RPMI7951 (cell line): ENCODE data around the gene TUBA3C. TPM values are rescaled to one million over a fixed set of nuclear protein-coding genes. Genes with fewer than 3 reads are reported as not detected.
"Not testable (repeated sequence)": the region's sequence is repeated elsewhere in the genome, so short reads cannot be mapped to it uniquely, and the experiment has no call there.

ENCODE experiments used
- DNase-seq: peaks from one replicate; pipeline ENCODE4 v3.0.0-alpha.2; 2012; ENCODE audit warnings: low read depth
- total RNA-seq: library from RNA; depleted of rRNA; stranded (reverse); fragments of >200 nt; shearing (Covaris generic); gene quantifications from 2 replicates; pipeline ENCODE4 v1.2.3, GENCODE V29; 2014; rRNA removed

The TUBA3C gene
- 0.24 TPM in 1 of 2 replicates, not detected in the other for total RNA-seq

DNA sequence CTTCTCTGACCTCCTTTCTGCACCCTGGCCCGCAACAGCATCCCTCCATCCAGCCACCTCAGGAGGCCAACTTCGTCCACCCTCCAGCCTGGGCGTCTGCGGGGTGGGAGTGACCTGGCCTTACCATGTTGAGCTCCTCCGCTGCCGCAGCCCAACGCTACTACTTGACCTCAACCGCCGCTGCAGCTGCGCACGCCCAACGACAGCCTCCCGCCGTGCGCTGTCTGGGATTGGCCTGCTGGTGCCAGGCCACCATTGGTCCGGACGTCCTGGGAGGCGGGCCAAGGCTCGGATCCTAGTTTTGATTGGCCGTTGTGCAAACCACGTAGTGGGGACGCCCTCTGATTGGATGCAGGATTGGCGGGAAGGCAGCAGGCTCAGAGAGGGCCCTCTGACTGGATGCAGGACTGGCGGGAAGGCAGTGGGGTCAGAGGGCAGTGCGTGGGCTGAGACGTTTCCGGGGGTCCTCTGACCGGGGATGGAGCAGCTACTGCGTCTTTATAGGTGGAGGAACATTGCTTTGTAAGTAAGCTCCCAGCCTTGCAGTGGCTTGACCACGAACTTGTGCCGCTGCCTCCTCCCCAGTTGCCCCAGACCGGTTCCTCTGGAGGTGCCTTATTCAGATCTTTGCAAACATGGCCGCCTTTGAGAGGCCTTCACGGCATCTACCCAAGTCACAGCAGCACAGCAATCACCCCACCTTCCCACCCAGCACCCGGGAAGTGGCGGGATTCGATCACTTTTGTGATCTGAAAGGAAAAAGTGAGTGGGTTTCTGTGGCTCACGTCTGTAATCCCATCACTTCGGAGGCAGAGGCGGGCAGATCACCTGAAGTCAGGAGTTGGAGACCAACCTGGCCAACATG is at the start of gene TUBA3C:
TUBA3C (minus strand) TSS at position 204 of the 865 bp plus-strand sequence; CDS start at position 127, 77 bp downstream.
- DNase-seq = no peak

DNA sequence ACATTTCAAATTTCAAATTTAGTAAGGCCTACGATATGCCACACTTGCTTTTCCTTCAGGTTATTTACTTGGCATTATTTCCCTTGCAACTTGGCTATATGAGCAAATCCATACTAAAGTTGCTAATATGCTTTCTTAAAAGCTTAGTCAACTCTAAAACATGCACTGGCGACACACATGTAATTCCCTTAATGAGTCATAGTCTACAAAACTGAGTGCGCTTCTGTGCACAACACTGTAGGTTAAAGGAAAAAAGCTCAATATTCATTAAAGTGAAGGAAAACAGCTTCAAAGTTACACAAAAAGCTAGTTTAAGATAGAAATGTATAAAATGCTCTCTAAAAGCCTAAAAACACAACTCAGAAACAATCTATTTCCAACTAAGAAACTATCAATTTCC is 25.8 kb upstream of the TUBA3C start:
- not testable (repeated sequence) for DNase-seq

DNA sequence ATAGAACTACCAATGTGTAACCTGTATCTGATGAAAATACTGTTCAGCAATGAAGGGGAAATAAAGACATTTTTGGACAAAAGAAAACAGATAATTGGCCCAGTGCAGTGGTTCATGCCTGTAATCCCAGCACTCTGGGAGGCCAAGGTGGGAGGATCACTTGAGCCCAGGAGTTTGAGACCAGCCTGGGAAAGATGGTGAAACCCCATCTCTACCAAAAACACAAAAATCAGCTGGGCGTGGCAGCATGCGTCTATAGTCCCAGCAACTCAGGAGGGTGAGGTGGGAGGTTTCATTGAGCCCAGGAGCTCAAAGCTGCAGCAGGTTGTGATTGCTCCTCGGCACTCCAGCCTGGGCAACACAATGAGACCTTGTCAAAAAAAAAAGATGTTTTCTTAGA is 11.0 kb upstream of the TUBA3C start:
- DNase-seq = not testable (repeated sequence)

DNA sequence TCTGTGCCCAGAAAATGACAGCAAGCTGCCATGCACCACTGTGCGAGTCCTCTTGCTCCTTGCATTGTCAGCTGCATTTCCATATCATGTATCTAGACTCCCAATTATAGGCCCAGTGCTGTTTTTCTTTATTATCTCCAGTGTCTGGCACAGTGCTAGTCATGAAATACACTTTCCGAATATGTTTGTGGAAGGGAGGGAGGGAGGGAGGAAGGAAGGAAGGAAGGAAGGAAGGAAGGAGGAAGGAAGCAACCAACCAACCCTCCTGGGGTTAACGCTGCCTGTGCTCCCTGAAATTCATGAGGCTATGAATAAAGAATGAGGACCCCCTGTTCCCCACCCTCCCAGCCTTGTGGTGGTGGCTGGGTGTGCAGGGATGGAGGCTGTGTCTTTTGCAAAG is 8.3 kb upstream of the TUBA3C start:
- not testable (repeated sequence) for DNase-seq

DNA sequence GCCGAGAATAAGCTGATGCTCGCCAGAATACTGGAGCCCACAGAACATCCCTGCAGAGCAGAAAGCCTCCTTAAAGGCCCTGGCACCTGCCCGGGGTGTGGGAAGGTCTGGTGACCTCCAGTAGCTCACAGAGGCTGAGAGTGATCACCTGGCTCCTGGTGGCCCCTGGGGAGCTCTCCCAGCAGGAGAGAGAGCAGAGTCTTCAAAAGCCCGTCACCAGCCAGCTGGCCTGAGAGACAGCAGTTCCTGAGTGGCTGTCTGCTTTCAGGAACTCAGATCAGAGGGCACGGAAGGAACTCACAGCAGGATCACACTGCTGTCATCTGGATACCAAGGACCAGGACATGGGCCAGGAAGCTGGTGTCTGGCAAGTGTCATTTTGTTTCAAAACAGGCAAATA is 7.7 kb upstream of the TUBA3C start:
- not testable (repeated sequence) for DNase-seq

DNA sequence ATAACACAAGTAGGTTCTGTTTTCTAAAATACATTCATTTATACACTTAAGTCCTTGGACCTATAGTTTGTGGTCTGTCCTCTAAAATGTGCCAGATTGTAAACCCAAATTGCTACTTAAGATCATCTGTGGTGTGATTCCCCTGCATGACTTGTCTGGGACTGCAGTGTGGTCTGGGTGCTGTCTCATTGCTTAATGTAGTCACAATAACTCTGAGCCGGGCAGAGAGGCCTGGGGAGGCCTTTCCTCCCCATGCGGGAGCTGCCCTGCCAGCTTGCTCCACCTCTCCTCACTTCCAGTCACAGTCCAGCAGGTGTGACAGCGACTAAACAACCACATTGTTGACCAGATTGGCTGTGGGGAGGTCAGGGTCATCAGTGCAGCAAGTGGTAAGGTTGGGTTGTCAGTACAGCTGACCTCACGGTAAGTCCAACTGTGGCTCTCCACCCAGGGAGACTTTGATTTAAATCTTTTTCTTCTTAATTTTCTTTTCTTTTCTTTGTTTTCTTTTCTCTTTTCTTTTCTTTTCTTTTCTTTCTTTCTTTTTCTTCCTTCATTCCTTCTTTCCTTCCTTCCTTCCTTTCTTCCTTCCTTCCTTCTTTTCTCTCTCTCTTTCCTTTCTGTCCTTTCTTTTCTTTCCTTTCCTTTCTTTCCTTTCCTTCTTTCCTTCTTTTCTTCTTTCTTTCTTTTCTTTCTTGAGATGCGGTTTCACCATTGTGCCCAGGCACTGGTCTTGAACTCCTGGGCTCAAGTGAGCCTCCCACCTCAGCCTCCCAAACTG is 4.4 kb upstream of the TUBA3C start:
- no peak for DNase-seq

DNA sequence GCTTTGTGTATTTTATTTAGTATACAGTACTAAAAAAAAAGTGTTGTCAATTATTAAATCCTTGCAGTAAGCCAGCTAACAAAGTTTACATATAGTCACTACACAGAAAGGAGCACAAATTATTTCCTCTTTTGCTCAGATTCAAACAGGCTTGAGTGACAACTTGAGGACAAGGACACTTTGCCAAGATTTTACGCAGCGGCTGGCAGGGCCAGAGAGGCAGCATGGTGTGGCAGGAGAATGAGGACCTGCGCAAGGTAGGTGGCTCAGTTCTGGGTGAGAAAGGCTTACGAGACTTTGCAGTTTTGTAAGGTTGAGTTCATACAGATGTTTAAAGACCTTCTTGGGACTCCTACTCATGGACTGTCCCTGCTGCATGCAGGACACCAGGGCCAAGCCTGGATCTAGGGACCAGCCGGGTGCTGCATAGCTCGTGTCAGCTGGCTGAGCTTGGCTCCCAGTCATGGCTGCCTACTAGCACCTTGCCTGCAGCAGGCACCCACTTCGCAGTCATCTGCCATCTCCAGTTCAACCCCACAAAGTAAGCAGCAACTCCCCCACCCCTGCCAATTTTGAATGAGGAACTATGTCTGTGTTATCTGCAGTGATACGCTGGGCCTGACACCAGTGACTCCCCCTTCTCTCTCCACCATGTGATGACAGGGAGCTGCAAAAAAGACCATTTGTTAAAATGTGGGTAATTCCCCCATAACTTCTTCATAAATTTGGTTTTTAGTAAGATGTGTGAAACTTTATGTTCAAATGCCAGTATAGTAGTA is 3.7 kb upstream of the TUBA3C start:
- no peak for DNase-seq

DNA sequence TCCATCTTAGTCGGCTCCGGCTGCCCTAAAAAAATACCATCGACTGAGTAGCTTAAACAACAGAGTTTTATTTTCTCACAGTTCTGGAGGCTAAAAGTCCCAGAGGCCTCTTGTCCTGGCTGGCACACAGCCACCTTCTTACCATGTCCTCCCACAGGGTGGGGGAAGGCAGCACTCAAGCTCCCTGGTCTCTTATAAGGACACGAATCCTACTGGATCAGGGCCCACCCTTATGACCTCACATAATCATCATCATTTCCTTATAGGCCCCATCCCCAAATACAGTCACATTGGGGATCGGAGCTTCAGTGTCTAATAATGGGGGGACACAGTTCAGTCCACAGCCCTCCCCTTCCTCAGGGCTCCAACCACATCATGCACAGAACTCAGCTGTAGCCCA is 2.6 kb upstream of the TUBA3C start:
- no peak for DNase-seq

DNA sequence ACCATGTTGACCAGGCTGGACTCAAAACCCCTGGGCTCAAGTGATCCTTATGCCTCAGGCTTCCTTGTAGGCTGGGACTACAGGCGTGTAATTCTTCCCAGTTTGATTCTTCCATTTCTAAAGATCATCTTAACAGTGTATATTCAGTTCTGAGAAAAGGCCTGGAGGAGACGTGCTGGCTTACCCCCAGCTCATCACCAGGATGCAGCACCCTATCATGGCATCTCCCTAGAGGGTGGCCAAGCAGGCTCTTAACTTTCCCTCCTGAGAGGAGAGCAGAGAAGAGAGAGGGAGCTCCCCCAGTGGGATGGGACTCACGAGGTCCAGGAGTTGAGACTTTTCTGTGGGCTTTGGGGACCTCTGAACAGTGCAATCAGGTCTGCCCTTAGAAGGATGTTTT is 2.1 kb upstream of the TUBA3C start:
- DNase-seq = no peak

DNA sequence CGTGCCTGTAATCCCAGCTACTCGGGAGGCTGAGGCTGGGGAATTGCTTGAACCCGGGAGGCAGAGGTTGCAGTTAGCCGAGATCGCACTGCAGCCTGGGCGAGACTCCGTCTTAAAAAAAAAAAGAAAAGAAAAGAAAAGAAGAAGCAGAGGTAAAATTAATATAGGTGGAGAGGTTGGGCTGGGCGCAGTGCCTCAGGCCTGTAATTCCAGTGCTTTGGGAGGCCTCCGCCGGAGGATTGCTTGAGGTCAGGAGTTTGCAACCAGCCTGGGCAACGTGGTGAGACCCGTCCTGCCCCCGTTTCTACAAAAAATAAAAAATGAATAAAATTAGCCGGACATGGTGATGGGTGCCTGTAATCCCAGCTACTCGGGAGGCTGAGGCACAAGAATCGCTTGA is 912 bp upstream of the TUBA3C start:
- no peak for DNase-seq

DNA sequence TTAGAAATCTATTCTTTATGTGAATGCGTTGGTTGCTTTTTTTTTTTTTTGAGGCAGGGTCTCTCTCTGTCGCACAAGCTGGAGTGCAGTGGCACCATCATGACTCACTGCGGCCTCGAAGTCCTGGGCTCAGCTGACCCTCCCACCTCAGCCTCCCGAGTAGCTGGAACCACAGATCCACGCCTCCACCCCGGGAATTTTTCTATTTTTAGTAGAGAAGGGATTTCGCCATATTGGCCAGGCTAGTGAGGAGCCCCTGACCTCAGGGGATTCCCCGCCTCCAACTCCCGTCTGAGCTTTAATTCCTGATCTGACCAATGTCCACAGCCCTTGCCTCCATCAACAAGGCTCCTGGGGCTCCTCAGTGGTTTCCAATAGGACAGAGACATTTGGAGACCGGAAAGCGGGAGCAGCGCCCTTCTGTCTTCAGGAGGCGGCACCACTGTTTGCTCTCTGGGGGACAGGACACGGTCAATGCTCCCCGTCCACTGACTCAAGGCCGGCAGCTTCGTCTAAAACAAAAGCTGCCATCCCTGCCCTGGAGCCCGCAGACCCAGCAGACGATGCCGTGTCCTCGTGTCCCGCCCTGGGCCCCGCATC is 503 bp downstream of the TUBA3C start:
- no peak for DNase-seq

DNA sequence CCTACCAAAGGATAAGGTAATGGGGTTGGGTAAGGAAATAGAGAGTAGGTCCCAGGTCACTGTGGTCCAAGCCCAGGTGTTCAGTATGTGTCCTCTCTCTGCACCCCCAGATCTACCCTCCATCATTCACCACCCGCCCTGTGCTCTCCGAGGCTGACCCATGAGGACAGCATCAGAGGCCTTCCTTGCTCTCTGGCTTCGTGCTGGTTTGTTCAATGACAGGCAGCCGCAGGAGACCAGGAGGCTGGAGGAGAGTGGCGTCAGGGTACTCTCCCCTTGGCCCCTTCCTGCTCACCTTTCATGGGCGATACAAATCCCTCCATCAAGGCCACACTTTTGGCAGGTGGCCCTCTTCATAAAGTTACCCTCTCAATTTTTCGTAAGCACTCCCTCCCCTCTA is 1.7 kb downstream of the TUBA3C start:
- no peak for DNase-seq

DNA sequence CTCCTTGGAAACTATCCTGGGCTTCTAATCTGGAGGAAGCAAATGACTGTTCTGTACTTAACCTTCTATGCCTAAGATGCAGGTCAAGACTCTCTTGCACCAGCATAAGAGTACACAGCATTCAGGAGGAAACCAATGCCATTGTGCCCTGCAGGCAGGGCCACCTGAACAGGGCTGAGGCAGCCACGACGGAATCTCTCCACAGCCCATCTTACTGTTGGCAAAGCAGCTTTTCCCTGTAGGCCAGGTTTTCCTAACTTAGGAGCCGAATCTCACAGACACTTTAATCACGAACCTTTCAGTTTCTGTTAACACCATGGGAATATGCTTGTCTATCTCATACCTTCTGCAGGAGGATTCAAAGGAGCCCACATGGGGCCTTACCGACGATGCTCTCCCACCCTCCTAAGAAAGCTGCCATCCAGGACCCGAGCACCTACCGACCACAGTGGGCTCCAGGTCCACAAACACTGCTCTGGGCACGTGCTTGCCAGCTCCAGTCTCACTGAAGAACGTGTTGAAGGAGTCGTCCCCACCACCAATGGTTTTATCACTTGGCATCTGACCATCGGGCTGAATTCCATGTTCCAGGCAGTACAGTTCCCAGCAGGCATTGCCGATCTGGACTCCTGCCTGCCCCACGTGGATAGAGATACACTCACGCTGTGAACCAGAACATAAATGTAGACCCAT is 2.6 kb downstream of the TUBA3C start:
- DNase-seq = no peak

DNA sequence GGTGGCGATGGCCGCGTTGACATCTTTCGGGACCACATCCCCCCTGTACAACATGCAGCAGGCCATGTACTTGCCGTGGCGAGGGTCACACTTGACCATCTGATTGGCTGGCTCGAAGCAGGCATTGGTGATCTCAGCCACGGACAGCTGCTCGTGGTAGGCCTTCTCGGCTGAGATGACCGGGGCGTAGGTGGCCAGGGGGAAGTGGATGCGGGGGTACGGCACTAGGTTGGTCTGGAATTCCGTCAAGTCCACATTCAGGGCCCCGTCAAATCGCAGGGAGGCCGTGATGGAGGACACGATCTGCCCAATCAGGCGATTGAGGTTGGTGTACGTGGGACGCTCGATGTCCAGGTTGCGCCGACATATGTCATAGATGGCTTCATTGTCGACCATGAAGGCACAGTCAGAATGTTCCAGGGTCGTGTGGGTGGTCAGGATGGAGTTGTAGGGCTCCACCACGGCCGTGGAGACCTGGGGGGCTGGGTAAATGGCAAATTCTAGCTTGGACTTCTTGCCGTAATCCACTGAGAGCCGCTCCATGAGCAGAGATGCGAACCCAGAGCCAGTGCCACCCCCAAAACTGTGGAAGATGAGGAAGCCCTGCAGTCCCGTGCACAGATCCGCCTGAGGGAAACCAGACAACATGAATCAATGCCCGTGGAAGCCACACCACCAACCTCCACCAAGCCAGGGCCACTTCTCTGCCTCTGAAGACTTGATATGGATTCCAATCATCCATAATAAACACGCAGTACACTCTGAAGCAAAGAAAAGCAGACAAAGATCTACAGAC is 4.4 kb downstream of the TUBA3C start:
- DNase-seq = not testable (repeated sequence)

DNA sequence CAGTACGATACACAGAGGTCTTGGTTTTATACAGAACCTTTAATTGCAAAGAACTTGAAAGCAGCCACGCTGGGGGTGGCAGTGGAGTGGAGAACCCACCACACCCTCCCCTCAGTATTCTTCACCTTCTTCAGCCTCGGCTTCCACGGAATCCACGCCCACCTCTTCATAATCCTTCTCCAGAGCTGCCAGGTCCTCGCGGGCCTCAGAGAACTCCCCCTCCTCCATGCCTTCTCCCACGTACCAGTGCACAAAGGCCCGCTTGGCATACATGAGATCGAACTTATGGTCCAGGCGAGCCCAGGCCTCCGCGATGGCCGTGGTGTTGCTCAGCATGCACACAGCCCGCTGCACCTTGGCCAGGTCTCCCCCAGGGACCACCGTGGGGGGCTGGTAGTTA is 7.9 kb downstream of the TUBA3C start:
- no peak for DNase-seq

DNA sequence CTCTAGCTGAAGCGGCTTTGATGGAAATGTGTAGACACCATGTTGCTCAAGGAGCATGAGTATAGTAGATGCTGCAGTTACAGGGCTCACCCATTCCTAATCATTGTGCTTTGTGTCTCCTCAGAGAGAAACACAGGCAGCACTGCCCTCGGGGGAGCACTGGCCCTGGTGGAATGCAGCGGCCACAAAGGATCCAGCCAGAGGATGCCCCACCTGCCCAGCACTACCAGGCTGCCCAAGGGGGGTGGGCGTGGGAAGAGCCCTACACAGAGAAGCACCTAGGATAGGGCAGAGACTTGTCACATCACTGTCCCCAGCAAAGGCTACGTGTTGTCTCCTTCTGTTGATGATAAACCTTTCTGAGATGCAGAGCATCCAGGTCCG is 9.0 kb downstream of the TUBA3C start:
- DNase-seq = no peak

DNA sequence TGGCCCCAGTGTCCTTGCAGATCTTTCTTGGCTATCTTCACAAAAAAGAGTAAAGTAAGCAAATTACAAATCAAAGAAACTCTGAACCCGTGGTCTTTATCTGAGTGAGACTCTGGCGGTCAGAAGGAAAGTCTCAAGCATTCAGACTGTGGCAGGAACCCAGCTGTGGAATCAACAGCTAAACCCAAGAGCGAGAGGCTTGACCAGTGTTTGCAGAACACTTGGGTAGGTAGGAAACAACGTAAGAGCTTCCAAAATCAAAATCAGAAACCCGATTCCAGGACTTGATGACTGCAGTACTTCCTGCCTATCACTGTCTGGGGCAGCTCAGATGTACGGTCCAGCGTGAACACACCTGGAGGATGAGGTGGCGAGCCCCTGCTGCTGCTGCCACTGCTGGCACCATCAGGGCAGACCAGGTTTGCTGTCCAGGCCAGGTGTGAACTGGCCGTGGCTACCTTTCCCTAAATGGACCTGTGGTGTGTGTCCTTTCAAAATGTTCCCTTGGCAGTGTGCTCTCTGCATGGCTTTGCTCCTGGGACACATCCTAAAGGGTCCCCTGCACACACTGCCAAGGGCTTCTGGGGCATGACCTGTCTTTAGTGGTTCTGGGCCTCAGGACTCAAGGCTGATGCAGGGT is 9.5 kb downstream of the TUBA3C start:
- no peak for DNase-seq

DNA sequence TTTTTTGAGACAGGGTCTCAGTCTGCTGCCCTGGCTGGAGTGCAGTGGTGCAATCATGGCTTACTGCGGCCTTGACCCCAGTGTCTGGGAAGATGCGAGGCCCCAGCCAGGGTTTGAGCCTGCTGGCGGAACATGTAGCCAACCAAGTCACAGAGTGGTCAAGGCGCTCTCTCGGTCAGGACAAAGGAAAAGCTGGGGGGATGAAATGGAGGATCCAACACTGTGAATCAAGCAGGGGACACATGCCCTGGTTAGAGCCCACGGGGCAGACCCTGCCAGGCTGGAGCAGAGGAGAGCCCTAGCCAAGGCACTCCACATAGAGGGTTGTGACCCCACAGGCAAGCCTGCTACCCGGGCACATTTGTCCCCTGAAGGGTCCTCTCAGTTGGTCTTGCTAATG is 10.1 kb downstream of the TUBA3C start:
- DNase-seq = no peak

DNA sequence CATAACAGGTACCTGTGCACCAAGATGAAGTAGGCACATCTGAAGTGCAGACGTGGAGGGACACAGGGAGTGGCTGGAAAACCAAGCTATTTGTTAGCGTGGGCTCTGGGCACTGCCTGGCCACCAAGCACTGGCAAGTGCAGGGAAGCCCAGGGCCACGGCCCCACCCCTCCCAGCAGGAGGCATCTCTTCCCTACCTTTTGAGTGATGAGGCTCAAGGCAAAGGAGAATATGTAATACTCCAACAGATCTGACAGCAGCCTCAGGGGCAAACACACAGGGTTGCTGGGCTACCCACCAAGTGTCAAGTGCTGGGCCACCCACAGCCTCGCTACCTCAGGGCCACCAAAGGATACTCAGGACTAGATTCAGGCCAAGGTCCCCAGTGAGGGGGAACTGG is 11.6 kb downstream of the TUBA3C start:
- DNase-seq = no peak

DNA sequence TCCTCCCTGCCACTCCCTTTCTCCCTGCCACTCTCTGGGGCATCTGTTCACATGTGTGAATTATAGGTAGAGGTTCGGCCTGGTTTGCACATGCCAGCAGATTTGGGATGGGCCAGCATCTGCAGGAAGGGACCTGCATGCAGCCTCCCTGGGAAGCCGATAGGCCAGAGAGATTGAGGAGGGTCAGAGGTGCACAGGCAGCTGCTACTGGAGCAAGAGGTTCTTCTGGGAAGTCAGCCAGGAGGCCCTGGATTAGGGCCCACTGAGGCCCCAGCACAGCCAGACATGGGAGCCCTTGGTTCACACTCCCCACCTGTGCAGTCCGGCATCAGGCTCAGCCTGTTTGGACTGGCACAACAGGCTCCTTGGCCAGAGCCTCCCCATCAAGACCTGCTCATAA is 12.1 kb downstream of the TUBA3C start:
- no peak for DNase-seq
